Uterus (tissue), 2 donors: ENCODE data around the gene ADAR.
"Not testable (repeated sequence)": the region's sequence is repeated elsewhere in the genome, so short reads cannot be mapped to it uniquely, and the experiment has no call there.

Experiments
- POLR2A ChIP-seq, 2 donors: fragments of 450-650 bp; IDR thresholded peaks; one replicate each; pipeline ENCODE4 v1.6.1; 2016; ENCODE audit warnings: antibody characterized with exemption in 2 of 2, mild to moderate bottlenecking in 1 of 2, moderate library complexity in 1 of 2
- TF ChIP-seq, protein P1 (sequence below), 4 experiments: fragments of 200-600 bp in 2 of 4; fragments of 450-650 bp in 2 of 4; sonication (generic) in 2 of 4; IDR thresholded peaks; one replicate each; pipeline ENCODE4 v1.5.1; 2016 to 2019; ENCODE audit warnings: antibody characterized with exemption in 4 of 4, mild to moderate bottlenecking in 2 of 4, moderate library complexity in 1 of 4

DNA sequence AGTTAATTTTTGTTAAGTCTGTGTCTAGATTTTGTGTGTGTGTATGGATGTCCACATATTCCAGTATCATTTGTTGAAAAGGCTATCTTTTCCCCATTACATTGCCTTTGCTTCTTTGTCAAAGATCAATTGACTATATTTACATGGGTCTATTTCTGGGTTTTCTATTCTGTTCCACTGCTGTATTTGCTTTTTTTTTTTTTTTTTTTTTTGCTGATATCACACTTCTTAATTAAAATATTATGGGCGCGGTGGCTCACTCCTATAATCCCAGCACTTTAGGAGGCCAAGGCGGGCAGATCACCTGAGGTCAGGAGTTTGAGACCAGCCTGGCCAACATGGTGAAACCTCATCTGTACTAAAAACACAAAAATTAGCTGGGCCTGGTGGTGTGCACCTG is 36.7 kb upstream of the ADAR start:
- TF ChIP-seq, protein P1, sequence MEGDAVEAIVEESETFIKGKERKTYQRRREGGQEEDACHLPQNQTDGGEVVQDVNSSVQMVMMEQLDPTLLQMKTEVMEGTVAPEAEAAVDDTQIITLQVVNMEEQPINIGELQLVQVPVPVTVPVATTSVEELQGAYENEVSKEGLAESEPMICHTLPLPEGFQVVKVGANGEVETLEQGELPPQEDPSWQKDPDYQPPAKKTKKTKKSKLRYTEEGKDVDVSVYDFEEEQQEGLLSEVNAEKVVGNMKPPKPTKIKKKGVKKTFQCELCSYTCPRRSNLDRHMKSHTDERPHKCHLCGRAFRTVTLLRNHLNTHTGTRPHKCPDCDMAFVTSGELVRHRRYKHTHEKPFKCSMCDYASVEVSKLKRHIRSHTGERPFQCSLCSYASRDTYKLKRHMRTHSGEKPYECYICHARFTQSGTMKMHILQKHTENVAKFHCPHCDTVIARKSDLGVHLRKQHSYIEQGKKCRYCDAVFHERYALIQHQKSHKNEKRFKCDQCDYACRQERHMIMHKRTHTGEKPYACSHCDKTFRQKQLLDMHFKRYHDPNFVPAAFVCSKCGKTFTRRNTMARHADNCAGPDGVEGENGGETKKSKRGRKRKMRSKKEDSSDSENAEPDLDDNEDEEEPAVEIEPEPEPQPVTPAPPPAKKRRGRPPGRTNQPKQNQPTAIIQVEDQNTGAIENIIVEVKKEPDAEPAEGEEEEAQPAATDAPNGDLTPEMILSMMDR (IDR thresholded peaks at IDR 0.05): not testable (repeated sequence)
- not testable (repeated sequence) for TF ChIP-seq POLR2A (IDR thresholded peaks at IDR 0.05)
